ENCODE results near the gene CD58.

Gene CD58

DNA sequence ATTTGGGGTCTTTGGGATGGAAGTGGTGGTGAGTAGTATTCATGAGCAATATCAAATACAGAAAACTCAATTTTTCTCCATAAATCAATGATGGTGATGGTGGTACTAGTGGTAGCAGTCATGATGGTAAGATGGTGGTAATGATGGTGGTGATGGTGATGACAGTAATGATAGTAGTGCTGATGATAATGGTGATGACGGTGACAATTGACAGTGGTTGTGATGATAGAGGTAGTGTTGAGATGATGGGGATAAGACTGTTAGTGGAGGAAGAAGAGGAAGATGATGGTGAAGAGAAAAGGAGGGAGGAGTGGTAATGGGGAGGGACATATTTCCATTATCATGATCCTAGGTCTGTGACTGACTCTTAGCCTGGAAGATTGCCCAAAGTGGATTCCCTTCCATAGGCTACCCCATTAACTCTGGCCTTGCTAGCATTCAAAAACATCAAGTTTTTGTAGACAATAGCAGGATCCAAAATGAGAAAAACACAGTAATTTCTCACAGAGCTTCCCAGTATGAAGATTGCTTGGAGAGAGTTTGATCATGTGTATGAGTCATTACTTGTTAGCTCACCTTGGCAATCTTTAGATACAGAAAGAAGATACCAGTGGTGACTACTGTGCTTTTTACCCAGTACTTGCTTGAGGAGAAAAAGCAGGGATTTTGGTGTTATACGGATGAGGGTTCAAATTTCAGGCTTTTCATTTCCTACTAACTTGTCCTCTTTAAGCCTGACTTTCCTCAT is 103.8 kb downstream of the CD58 start:
- no peak overlapping the region for H3K4me3 ChIP-seq (replicated peaks in 1 of 2; ENCODE audit: low read depth in 2 of 2, low read length in 2 of 2)
- no peak for DNase-seq (ENCODE audit: low read depth in 2 of 2)
- TF ChIP-seq, protein P1, sequence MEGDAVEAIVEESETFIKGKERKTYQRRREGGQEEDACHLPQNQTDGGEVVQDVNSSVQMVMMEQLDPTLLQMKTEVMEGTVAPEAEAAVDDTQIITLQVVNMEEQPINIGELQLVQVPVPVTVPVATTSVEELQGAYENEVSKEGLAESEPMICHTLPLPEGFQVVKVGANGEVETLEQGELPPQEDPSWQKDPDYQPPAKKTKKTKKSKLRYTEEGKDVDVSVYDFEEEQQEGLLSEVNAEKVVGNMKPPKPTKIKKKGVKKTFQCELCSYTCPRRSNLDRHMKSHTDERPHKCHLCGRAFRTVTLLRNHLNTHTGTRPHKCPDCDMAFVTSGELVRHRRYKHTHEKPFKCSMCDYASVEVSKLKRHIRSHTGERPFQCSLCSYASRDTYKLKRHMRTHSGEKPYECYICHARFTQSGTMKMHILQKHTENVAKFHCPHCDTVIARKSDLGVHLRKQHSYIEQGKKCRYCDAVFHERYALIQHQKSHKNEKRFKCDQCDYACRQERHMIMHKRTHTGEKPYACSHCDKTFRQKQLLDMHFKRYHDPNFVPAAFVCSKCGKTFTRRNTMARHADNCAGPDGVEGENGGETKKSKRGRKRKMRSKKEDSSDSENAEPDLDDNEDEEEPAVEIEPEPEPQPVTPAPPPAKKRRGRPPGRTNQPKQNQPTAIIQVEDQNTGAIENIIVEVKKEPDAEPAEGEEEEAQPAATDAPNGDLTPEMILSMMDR (IDR thresholded peaks at IDR 0.05; ENCODE audit: low read depth, low read length) = no peak

DNA sequence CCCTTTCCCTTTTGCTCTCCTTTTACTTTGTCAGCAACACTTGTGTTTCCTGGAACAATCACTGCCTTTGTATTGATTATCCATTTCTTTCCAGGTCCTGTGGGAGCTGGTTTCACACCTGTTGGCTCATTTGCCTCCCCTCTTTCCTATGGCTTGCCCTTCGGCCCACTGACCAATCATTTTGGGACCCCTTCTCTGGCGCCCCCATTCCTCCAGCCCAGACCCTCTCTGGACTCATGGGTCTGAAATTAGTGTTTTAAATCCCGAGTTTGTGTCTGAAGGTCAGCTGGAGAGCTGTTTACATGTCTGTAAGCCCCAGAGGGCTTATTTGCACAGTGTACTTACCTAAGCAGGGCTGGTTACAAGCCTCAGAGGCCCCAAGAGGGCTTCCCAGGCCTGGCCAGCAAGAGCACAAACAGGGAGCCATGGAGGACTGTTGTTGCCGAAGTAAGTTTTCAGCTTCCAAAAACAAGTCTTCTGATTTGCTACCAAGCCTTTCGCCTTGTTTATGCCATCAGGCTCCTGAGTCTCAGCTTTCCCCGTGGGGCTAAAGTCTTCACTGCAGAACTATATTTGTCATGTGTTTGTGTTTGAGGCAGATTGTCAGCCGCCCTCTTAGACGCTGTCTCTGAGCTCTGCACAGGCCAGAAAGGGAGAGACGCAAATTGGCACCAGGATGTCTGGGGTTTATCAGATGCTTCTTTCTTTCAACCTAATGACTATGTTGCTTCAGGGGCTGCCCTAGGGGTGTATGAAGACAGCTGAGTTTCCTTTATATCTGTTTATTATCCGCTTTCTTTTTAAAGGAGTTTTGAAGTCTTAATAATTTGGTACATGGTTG is 104.8 kb downstream of the CD58 start:
- no peak for DNase-seq (ENCODE audit: low read depth in 2 of 2)
- no peak overlapping the region for H3K4me3 ChIP-seq (replicated peaks in 1 of 2; ENCODE audit: low read depth in 2 of 2, low read length in 2 of 2)
- TF ChIP-seq, protein P1 (IDR thresholded peaks at IDR 0.05; ENCODE audit: low read depth, low read length) = no peak

DNA sequence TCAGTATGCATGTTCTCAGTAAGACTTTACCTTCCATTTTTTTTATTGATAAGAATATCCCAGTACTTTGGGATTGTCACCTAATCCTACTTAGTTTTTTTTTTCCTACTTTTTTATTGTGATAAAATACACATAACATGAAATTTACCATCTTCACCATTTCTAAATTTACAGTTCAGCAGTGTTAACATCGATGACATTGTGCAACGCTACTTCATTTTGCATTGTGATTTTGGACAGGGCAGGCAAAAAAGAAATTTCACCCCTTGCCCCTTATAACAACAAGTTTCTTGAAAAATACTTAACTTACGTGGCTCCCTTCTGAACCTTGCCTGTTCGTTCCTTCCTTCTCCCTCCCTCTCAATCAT is 105.4 kb downstream of the CD58 start:
- TF ChIP-seq, protein P1 (IDR thresholded peaks at IDR 0.05; ENCODE audit: low read depth, low read length) = no peak
- DNase-seq (ENCODE audit: low read depth in 2 of 2) = no peak

More for the DNA sequence above, 105.4 kb downstream of the CD58 start:
- H3K4me3 ChIP-seq (replicated peaks in 1 of 2; ENCODE audit: low read depth in 2 of 2, low read length in 2 of 2) = no peak overlapping the region
